Stimulated activated CD8-positive, alpha-beta memory T cell treated with anti-CD3 and anti-CD28 coated beads, Interleukin-15, amount 100 ng/mL, for 4 hours (primary cell): ENCODE data around the gene TRIM33.
"Not testable (repeated sequence)": the region's sequence is repeated elsewhere in the genome, so short reads cannot be mapped to it uniquely, and the experiment has no call there.

Source experiments
- DNase-seq, 2 donors: peaks; one replicate each; pipeline ENCODE4 v3.0.0-alpha.2; 2020; ENCODE audit warnings: low read depth in 2 of 2

The TRIM33 gene

DNA sequence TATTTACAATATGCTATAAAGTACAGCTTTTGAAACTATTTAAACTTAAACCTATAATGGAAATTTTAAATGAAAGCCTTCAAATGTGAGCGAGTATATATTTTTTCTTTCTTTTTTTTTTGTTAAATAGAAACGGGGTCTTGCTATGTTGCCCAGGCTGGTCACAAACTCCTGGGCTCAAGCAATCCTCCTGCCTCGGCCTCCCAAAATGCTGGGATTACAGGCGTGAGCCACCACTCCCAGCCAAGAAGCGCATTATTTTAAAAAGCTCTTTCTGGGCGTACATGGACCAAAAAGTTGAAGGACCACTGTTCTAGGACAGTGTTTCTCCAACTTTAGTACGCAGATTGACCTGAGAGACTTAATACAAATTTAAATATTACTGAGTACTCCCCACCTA, 87.5 kb downstream of the TRIM33 start:
- no peak for DNase-seq

DNA sequence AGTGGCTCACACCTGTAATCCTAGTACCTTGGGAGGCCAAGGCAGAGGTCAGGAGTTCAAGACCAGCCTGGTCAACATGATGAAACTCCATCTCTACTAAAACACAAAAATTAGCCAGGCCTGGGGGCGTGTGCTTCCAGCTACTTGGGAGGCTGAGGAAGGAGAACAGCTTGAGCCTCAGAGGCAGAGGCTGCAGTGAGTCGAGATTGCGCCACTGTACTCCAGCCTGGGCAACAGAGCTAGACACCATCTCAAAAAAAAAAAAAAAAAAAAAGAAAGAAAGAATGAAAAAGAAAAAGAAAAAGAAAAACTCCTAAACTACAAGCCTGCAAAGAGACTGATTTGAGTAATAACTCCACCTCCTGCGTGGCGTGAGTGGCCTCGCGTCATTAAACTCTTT, 92.1 kb downstream of the TRIM33 start:
- DNase-seq: not testable (repeated sequence)

- no peak for DNase-seq
Measured at GRCh38 chr1:114397601-114398000, 113.4 kb downstream of the TRIM33 start.

- DNase-seq: no peak
Measured at GRCh38 chr1:114395863-114396262, 115.1 kb downstream of the TRIM33 start.

DNA sequence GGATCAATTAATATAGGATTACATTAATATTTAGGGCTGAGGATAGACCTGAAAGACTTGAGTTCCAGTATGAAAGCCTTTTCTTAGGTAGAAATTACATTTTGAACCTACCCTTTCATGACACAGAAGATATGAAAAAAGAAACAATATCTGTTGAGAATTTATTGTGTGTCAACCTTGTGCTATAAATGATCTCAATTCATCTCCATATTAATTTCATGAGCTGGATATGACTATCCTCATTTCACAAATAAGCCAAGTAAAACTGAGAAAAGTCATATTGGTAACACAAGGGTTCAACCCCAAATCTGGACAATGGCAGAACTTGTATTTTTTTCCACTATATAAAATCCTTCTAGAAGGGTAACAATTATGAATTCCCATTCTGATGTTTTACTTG, 120.0 kb downstream of the TRIM33 start:
- no peak for DNase-seq

DNA sequence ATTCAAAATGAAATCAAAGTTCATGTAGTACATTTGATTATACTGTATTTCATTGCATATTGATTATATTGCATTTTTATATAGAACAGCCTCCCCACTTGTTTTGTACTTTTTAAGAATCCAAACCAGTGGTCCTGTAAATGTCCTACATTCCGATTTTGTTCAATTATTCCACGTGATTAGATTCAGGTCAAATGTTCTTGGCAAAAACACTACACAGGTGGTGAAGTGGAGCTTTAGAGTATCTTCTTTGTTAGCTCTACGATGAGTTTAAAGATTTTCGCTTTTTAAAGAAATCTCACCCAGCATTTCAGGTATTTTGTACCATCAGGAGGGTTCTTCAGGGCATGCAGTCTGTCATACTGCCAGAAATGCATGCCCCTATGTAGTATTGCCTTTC, 120.6 kb downstream of the TRIM33 start:
- no peak for DNase-seq

DNA sequence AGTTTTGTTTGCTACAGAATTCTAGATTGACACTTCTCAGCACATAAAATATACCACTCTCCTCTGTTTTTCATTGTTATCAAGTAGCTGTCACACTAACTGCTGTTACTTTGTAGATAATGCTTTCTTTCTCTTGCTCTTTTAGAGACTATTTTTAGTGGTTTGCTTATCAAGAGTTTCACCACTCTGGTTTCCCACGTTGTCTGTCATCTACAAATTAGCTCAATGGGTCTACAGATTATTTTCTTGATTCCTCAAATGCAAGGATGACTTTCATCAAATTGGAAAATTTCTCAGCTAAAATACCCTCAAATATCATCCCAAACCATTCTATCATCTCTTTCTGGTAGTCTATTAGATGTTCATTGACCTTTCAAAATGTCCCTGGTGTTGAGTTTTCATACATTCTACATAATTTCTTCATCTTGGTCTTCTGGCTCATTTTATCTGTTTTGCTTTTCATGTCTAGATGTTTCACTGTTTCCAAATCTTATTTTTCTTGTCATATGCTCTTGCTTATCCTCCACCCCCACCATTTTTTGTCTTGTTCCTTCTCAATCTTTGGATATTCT, 122.5 kb downstream of the TRIM33 start:
- no peak for DNase-seq

DNA sequence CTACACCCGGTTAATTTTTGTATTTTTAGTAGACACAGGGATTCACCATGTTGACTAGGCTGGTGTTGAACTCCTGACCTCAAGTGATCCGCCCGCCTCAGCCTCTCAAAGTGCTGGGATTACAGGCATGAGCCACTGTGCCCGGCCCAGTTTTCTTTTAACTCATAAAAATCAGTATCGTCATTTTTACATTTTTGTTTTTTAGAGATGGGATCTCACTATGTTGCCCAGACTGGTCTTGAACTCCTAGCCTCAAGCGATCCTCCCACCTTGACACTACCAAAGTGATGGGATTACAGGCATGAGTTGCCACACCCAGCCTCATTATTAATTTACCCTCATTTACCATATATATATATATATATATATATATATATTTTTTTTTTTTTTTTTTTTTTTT, 123.4 kb downstream of the TRIM33 start:
- not testable (repeated sequence) for DNase-seq

GRCh38 chr1:114387010-114387360, 124.0 kb downstream of the TRIM33 start:
- no peak for DNase-seq

- no peak for DNase-seq
Measured at GRCh38 chr1:114386129-114387009, 124.6 kb downstream of the TRIM33 start.

DNA sequence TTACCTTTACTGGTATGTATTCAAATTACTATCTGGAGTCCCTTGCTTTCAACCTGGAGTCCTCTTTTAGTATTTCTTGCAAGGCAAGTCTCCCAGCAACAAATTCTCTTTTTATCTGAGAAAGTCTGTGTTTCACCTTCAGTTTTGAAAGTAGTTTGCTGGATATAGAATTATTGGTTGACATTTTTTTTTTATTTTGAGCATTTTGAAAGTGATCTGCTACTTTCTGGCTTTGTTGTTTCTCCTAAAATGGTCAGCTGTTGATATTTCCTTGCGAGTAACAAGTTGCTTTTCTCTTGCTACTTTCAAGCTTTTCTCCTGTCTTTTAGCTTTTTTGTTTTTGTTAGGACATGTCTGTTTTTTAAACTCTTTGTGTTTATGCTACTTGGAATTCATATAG, 126.1 kb downstream of the TRIM33 start:
- DNase-seq: no peak

DNA sequence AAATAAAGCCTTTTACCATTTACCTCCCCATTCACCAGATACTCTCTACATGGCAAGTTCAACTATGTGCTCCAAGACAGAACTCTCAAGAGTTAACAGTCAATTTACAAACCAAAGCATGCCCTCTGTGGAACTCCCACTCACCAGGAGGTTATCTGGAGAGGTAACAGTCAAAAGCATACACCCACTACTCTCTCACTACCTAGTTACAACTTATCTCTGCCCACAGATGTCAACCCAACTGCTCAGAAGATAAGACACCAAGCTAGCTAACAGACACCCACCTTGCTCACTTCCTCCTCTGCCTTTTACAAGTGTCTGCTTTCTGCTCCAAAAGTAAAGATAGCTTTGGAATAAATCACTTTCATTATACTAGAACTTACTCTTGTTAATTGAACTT, 131.0 kb downstream of the TRIM33 start:
- DNase-seq: no peak

DNA sequence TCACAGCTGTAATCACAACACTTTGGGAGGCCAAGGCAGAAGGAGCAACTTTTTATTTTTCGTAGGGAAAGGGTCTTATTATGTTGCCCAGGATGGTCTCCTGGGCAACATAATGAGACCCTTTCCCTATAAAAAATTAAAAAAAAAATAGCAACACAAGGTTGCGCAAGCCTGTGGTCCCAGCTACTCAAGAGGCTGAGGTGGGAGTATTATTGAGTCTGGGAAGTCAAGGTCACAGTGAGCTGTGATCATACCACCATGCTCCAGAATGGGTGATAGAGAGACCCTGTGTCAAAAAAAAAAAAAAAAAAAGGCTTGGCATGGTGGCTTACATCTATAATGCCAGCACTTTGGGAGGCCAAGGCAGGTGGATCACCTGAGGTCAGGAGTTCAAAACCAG, 131.6 kb downstream of the TRIM33 start:
- DNase-seq: no peak

DNA sequence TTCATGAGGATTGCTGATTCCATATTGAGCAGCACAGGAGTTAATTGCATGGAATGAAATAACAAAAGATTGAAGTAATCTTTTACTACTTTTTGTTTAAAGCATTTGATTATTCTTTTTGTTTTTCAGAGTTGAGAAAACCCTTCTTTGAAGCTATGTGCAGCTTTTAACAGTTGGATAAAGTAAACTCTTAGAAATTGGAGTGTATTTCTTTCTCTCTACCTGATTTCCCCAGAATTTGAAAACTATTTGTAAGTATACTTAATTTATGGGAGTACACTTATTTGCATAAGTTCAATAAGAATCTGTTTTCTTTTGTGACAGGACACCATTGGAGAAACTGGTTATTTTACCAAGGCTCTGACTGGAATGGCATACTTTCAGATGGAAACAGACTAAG, 133.6 kb downstream of the TRIM33 start:
- no peak for DNase-seq

- no peak for DNase-seq
Measured at GRCh38 chr1:114369930-114370329, 141.1 kb downstream of the TRIM33 start.

- not testable (repeated sequence) for DNase-seq
Measured at GRCh38 chr1:114369266-114369919, 141.6 kb downstream of the TRIM33 start.

DNA sequence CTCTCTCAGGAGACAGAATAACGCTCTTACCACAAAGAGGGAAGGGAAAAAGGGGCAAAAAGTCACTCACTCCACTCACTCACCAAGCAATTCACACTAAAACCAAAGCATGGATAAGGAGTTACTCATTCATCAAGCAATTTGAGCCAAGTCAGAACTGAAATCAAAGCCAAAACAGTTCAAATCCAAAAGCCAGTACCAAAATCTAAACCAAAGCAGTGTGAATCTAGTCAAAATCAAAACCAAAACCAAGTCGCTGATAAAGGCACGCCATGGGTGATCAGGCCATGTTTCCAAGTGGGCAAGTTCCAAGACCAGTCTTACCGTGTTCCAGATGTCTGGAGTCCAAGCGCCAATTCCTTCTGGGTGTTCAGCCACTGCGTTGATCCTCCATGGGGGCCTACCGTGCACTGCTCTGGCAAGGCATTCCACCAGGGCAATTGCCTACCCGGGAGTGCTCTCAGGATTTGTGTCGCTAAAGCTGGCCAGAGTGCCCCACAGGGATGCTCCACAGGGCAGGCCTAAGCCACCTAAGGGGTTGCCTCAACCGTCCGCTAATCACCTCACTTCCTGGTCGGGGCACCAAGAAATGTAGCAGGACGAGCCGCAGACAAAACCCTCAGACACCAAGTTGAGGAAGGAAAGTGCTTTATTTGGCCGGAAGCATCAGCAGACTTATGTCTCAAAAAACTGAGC, 142.3 kb downstream of the TRIM33 start:
- DNase-seq: no peak

DNA sequence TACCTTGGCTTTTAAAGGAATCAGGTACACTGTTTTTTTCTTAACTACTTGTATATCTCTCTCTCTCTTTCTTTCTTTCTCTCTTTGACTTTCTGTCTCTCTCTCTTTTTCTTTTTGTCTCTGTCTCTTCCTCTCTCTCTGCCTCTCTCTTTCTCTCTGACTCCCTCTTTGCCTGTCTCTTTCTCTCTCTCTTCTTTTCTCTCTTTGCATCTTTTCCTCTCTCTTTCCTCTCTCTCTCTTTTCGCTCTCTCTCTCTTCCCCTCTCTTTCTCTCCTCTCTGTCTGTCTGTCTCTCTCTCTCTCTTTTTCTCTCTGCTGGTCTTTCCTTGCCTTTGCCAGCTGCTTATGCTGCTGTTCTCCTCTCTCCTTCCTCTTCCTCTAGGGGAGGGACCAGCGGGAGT, 143.2 kb downstream of the TRIM33 start:
- no peak for DNase-seq

- not testable (repeated sequence) for DNase-seq
Measured at GRCh38 chr1:114363230-114363629, 147.8 kb downstream of the TRIM33 start.

DNA sequence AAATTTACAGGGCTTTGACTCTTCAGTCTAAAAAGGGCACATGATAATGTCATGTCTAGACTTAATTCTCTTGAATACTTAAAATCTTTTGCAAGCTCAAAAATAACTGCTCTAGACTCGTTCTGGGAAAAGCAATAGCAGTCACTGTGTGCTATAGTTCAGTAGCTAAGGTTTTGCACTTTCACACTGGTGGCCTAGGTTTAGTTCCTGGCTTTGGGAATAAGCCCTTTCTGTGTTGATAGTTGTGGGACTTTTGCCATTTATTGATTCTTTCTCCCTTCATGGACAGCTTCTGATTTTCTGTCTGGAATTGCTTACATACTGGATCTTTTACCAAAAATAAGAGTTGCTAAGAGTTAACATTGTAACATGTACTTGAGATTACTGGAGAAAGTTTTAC, 151.2 kb downstream of the TRIM33 start:
- DNase-seq: no peak

DNA sequence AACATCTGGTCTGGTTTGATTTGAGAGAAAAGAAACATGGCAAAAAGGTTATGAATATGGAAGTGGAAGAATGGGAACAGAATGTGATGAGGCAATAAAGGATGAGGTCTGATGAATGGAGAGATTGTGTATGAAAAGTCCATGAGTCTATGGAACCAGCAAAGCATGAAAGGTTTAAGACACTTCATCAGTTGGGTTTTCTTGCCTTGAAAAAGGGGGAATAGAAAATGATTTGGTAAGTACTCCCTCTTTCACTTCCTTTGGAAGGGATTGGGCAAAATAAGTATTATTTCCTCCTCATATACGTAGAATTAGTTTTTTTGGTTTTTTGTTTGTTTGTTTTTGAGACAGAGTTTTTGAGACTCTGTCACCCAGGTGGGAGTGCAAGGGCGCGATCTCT, 155.8 kb downstream of the TRIM33 start:
- DNase-seq: no peak

DNA sequence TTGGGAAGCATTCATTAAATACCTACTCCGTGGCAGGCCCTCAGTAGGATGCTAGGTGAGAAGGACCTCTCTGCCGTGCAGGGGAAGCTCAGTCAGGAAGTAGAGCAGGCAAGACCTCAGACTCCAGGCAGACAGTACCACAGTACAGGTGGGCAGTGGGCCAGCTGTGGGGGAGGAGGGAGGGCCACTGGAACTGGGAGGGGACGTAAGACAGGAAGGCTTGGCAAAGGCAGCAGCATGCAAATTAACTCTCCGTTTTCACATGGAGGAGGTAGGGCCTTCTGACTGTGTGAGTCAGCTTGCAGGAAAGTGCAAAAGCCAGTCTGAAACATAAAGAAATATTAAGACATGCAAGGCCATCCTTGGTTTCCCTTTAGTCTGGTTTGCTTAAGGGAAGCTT, 157.7 kb downstream of the TRIM33 start:
- no peak for DNase-seq
